Neural crest cell (in vitro differentiated cells): ENCODE results near the gene ZNF557. TPM values are rescaled to one million over a fixed set of nuclear protein-coding genes. Genes with fewer than 3 reads are reported as not detected.
A peak's percentile ranks its signal among the peaks of the same experiment; 100 is the strongest.

Experiments used
- DNase-seq: peaks from one replicate; pipeline ENCODE4 v3.0.0; 2021; ENCODE audit warnings: low read depth, mixed read lengths, low spot score
- H3K27ac Mint-ChIP-seq: one replicate; pipeline ENCODE4 v1.8.0; 2021; ENCODE audit warnings: mild to moderate bottlenecking, mixed read lengths; ENCODE audit not compliant: unreplicated experiment
- H3K27me3 Mint-ChIP-seq: 2 replicates; pipeline ENCODE4 v1.8.0; 2021; ENCODE audit warnings: low read depth, mild to moderate bottlenecking, mixed read lengths
- H3K36me3 Mint-ChIP-seq: 2 replicates; pipeline ENCODE4 v1.8.0; 2021; ENCODE audit warnings: low read depth, mild to moderate bottlenecking, mixed read lengths
- H3K4me1 Mint-ChIP-seq: 2 replicates; pipeline ENCODE4 v1.8.0; 2021; ENCODE audit warnings: mixed read lengths
- H3K4me3 Mint-ChIP-seq: one replicate; pipeline ENCODE4 v1.8.0; 2021; ENCODE audit warnings: mild to moderate bottlenecking, mixed read lengths
- H3K9me3 Mint-ChIP-seq: 2 replicates; pipeline ENCODE4 v1.8.0; 2021; ENCODE audit warnings: mixed read lengths
- CTCF ChIP-seq: fragments of 200-600 bp; sonication (generic); conservative IDR thresholded peaks from 2 replicates; pipeline ENCODE4 v1.5.0; 2021; ENCODE audit warnings: antibody characterized with exemption, mild to moderate bottlenecking
- total RNA-seq: library from RNA; stranded (reverse); gene quantifications from 2 replicates; pipeline ENCODE4 v1.2.1, GENCODE V29; 2021

Gene ZNF557
- total RNA-seq, 1 donor from 2014 or later: 13.9 TPM

GRCh38 chr19:7068599-7068998 is 904 bp upstream of the ZNF557 start:
- Mint-ChIP-seq H3K27ac (peak overlapping the region; percentile 17), H3K36me3 (peaks cover 11% of the 10 kb centered on the region), H3K4me3 (peak overlapping the region; percentile 99), H3K4me1 (peaks cover 12% of the 10 kb centered on the region), H3K27me3 (peaks cover 11% of the 10 kb centered on the region), H3K9me3 (peaks cover 3% of the 10 kb centered on the region)
- no peak for DNase-seq
- no peak for TF ChIP-seq CTCF

GRCh38 chr19:7069904-7070226 is 362 bp downstream of the ZNF557 start:
- Mint-ChIP-seq H3K4me3 (peak overlapping the region; percentile 99), H3K4me1 (peaks cover 12% of the 10 kb centered on the region)
- no peak for TF ChIP-seq CTCF

GRCh38 chr19:7072541-7072940 is 3.0 kb downstream of the ZNF557 start:
- TF ChIP-seq CTCF: no peak
- Mint-ChIP-seq H3K4me1 (peaks cover 12% of the 10 kb centered on the region), H3K27ac (no peak overlapping the region), H3K36me3 (peaks cover 39% of the 10 kb centered on the region), H3K4me3 (peak overlapping the region; percentile 79), H3K9me3 (peaks cover 6% of the 10 kb centered on the region), H3K27me3 (peaks cover 3% of the 10 kb centered on the region)
- DNase-seq: no peak

More at GRCh38 chr19:7069904-7070226, 362 bp downstream of the ZNF557 start:
- DNase-seq: no peak
- Mint-ChIP-seq H3K36me3 (peaks cover 18% of the 10 kb centered on the region), H3K27ac (peak overlapping the region; percentile 43), H3K9me3 (peaks cover 3% of the 10 kb centered on the region), H3K27me3 (peaks cover 3% of the 10 kb centered on the region)

- Mint-ChIP-seq H3K27me3 (no peaks in the 10 kb centered on the region), H3K4me1 (peaks cover 4% of the 10 kb centered on the region), H3K36me3 (peaks cover 56% of the 10 kb centered on the region), H3K27ac (no peak overlapping the region), H3K9me3 (peaks cover 14% of the 10 kb centered on the region), H3K4me3 (no peak overlapping the region)
- no peak for DNase-seq
- no peak for TF ChIP-seq CTCF
These were observed 5.3 kb downstream of the ZNF557 start for GRCh38 chr19:7074705-7075282.

- no peak for DNase-seq
- Mint-ChIP-seq H3K9me3 (peaks cover 17% of the 10 kb centered on the region), H3K4me1 (peaks cover 4% of the 10 kb centered on the region), H3K36me3 (peaks cover 70% of the 10 kb centered on the region), H3K27ac (no peak overlapping the region), H3K4me3 (no peak overlapping the region), H3K27me3 (no peaks in the 10 kb centered on the region)
- TF ChIP-seq CTCF: no peak
These were observed 6.6 kb downstream of the ZNF557 start for GRCh38 chr19:7076151-7076550.
